Mesothelial cell of epicardium (in vitro differentiated cells): ENCODE measurements around the gene FGD4. TPM values are rescaled to one million over a fixed set of nuclear protein-coding genes. Genes with fewer than 3 reads are reported as not detected.

Experiments used
- DNase-seq, 2 experiments: peaks; one replicate each; pipeline ENCODE4 v3.0.0; 2021; ENCODE audit warnings: low spot score in 2 of 2; ENCODE audit not compliant: unreplicated experiment in 2 of 2
- H3K27ac Mint-ChIP-seq: 2 replicates; pipeline ENCODE4 v1.8.0; 2021; ENCODE audit warnings: mixed read lengths
- H3K27me3 Mint-ChIP-seq: 2 replicates; pipeline ENCODE4 v1.8.0; 2021; ENCODE audit warnings: low read depth, mixed read lengths
- H3K36me3 Mint-ChIP-seq: 2 replicates; pipeline ENCODE4 v1.8.0; 2021; ENCODE audit warnings: mixed read lengths
- H3K4me1 Mint-ChIP-seq: 2 replicates; pipeline ENCODE4 v1.8.0; 2021; ENCODE audit warnings: mixed read lengths
- H3K4me3 Mint-ChIP-seq: 2 replicates; pipeline ENCODE4 v1.8.0; 2021; ENCODE audit warnings: mild to moderate bottlenecking, moderate library complexity, mixed read lengths
- H3K9me3 Mint-ChIP-seq: 2 replicates; pipeline ENCODE4 v1.8.0; 2021; ENCODE audit warnings: mixed read lengths
- total RNA-seq: library from RNA; stranded (reverse); gene quantifications from 3 replicates; pipeline ENCODE4 v1.2.1, GENCODE V29; 2021
- TF ChIP-seq, protein P1 (sequence below): fragments of 200-600 bp; sonication (generic); IDR thresholded peaks from one replicate; pipeline ENCODE4 v1.5.0; 2021; ENCODE audit warnings: antibody characterized with exemption; ENCODE audit not compliant: unreplicated experiment

Gene FGD4
- total RNA-seq, 1 donor from 2014 or later: 13.4 TPM

DNA sequence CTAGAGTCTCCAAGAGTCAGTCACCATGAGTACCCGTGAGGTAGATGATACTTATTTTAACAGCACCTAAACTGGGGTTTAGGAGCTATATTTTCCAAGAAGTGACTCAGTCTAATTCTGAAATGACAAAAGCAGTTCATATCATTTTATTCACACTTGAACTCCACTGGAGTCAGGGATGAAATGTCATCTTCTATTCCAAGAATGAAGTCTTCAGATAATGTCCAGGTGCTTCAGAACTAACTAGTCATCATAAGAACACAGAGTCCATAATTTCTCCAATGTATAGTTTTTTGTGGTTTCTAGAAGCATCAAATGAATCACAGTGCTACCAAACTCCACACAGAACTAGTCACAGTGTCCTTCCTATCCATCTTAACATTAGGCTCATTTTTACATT, 293.0 kb downstream of the FGD4 start:
- TF ChIP-seq, protein P1, sequence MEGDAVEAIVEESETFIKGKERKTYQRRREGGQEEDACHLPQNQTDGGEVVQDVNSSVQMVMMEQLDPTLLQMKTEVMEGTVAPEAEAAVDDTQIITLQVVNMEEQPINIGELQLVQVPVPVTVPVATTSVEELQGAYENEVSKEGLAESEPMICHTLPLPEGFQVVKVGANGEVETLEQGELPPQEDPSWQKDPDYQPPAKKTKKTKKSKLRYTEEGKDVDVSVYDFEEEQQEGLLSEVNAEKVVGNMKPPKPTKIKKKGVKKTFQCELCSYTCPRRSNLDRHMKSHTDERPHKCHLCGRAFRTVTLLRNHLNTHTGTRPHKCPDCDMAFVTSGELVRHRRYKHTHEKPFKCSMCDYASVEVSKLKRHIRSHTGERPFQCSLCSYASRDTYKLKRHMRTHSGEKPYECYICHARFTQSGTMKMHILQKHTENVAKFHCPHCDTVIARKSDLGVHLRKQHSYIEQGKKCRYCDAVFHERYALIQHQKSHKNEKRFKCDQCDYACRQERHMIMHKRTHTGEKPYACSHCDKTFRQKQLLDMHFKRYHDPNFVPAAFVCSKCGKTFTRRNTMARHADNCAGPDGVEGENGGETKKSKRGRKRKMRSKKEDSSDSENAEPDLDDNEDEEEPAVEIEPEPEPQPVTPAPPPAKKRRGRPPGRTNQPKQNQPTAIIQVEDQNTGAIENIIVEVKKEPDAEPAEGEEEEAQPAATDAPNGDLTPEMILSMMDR: no peak
- H3K9me3 Mint-ChIP-seq: peaks cover 23% of the 10 kb centered on the region
- H3K36me3 Mint-ChIP-seq: peaks cover 43% of the 10 kb centered on the region
- peaks cover 9% of the 10 kb centered on the region for H3K4me1 Mint-ChIP-seq
- no peaks in the 10 kb centered on the region for H3K27me3 Mint-ChIP-seq
- H3K27ac Mint-ChIP-seq: no peak overlapping the region
- no peak overlapping the region for H3K4me3 Mint-ChIP-seq
- no peak for DNase-seq

- TF ChIP-seq, protein P1: no peak
- Mint-ChIP-seq H3K27ac (no peak overlapping the region), H3K4me3 (no peak overlapping the region), H3K36me3 (peaks cover 43% of the 10 kb centered on the region), H3K27me3 (no peaks in the 10 kb centered on the region), H3K9me3 (peaks cover 23% of the 10 kb centered on the region), H3K4me1 (peaks cover 11% of the 10 kb centered on the region)
- no peak for DNase-seq
These were observed 293.7 kb downstream of the FGD4 start for GRCh38 chr12:32693036-32693435.
